IMR-90 (cell line): ENCODE results near the gene MYO9B. TPM values are rescaled to one million over a fixed set of nuclear protein-coding genes. Genes with fewer than 3 reads are reported as not detected.
A peak's percentile ranks its signal among the peaks of the same experiment; 100 is the strongest.

Experiments used
- ATAC-seq: fragments of 200-7000 bp; cut with Tn5 transposase; 2 replicates; pipeline ENCODE4 v1.9.1; 2020; ENCODE audit warnings: low read depth, mild to moderate bottlenecking, moderate library complexity
- BruUV-seq: library from RNA; stranded (reverse); fragments of 400-500 nt; replicated peaks from 2 replicates; lab custom pipeline; 2021; lab: Mats Ljungman, UMichigan
- CTCF ChIA-PET: fragments of 300-600 bp; formaldehyde crosslinking; extraction: SDS; loops from one replicate; lab custom pipeline; 2021; ENCODE audit warnings: antibody characterized with exemption; lab: Yijun Ruan, JAX
- POLR2A ChIA-PET: fragments of 300-600 bp; sonication (Branson Sonifier 250); formaldehyde crosslinking; loops from one replicate; lab custom pipeline; 2022; ENCODE audit warnings: antibody characterized with exemption; ENCODE audit not compliant: unreplicated experiment; lab: Charles Lee
- DNase-seq: peaks from one replicate; pipeline ENCODE4 v3.0.0; 2013
- H2AFZ ChIP-seq: replicated peaks from 2 replicates; pipeline ENCODE3; 2013; ENCODE audit warnings: low read length, mild to moderate bottlenecking; ENCODE audit not compliant: poor library complexity
- H2AK5ac ChIP-seq: 2 replicates; pipeline ENCODE4 v1.6.1; 2013; ENCODE audit warnings: low read depth, low read length, inconsistent platforms
- H2AK9ac ChIP-seq: replicated peaks from 2 replicates; pipeline ENCODE3; 2013; ENCODE audit warnings: mild to moderate bottlenecking, low read depth, low read length, moderate library complexity; ENCODE audit not compliant: poor library complexity
- H2BK120ac ChIP-seq: 2 replicates; pipeline ENCODE4 v1.6.1; 2013; ENCODE audit warnings: low read depth, low read length, inconsistent platforms
- H2BK15ac ChIP-seq: 3 replicates; pipeline ENCODE4 v1.6.1; 2013; ENCODE audit warnings: low read depth, low read length, inconsistent platforms
- H2BK20ac ChIP-seq: 2 replicates; pipeline ENCODE4 v1.6.1; 2013; ENCODE audit warnings: low read depth, mild to moderate bottlenecking, inconsistent platforms, low read length, moderate library complexity
- H2BK5ac ChIP-seq: 2 replicates; pipeline ENCODE4 v1.6.1; 2013; ENCODE audit warnings: mild to moderate bottlenecking, low read depth, low read length, inconsistent platforms; ENCODE audit not compliant: poor library complexity, severe bottlenecking
- H3K14ac ChIP-seq: replicated peaks from 2 replicates; pipeline ENCODE4 v1.6.1; 2013; ENCODE audit warnings: low read depth, low read length, inconsistent platforms
- H3K18ac ChIP-seq: 2 replicates; pipeline ENCODE4 v1.6.1; 2013; ENCODE audit warnings: low read depth, low read length, control low read depth
- H3K23ac ChIP-seq: 2 replicates; pipeline ENCODE4 v1.6.1; 2013; ENCODE audit warnings: low read depth, low read length, inconsistent platforms
- H3K27ac ChIP-seq: 2 replicates; pipeline ENCODE4 v1.5.1; 2013; ENCODE audit warnings: mild to moderate bottlenecking, control low read depth, low read length; ENCODE audit not compliant: insufficient read depth
- H3K27me3 ChIP-seq: 2 replicates; pipeline ENCODE4 v1.6.1; 2013; ENCODE audit warnings: low read length; ENCODE audit not compliant: control insufficient read depth, insufficient read depth
- H3K36me3 ChIP-seq: 2 replicates; pipeline ENCODE4 v1.6.1; 2013; ENCODE audit warnings: low read length, mixed read lengths; ENCODE audit not compliant: control insufficient read depth, insufficient read depth
- H3K4ac ChIP-seq: 2 replicates; pipeline ENCODE4 v1.6.1; 2013; ENCODE audit warnings: low read depth, low read length, inconsistent platforms
- H3K4me1 ChIP-seq: 2 replicates; pipeline ENCODE4 v1.6.1; 2013; ENCODE audit warnings: low read length, mixed read lengths; ENCODE audit not compliant: control insufficient read depth, insufficient read depth
- H3K4me2 ChIP-seq: 2 replicates; pipeline ENCODE4 v1.6.1; 2013; ENCODE audit warnings: low read depth, mild to moderate bottlenecking, control low read depth, low read length, moderate library complexity
- H3K4me3 ChIP-seq: 2 replicates; pipeline ENCODE4 v1.5.1; 2013; ENCODE audit warnings: low read depth, mild to moderate bottlenecking, control low read depth, low read length, moderate library complexity; ENCODE audit not compliant: insufficient read depth
- H3K56ac ChIP-seq: 2 replicates; pipeline ENCODE4 v1.6.1; 2013; ENCODE audit warnings: low read length, inconsistent platforms; ENCODE audit not compliant: insufficient read depth; ENCODE audit errors: extremely low read depth
- H3K79me1 ChIP-seq, 2 experiments: 2 replicates each; pipeline ENCODE4 v1.6.1; 2013; ENCODE audit warnings: low read length in 2 of 2, inconsistent platforms in 1 of 2, low read depth in 1 of 2
- H3K9ac ChIP-seq: 2 replicates; pipeline ENCODE4 v1.6.1; 2013; ENCODE audit warnings: low read depth, low read length, control low read depth
- H3K9me1 ChIP-seq: 2 replicates; pipeline ENCODE4 v1.6.1; 2013; ENCODE audit warnings: low read length, inconsistent platforms; ENCODE audit not compliant: insufficient read depth
- H3K9me3 ChIP-seq: 2 replicates; pipeline ENCODE4 v1.6.1; 2013; ENCODE audit warnings: low read length; ENCODE audit not compliant: control insufficient read depth, insufficient read depth
- H4K20me1 ChIP-seq: 2 replicates; pipeline ENCODE4 v1.6.1; 2013; ENCODE audit warnings: low read length, inconsistent platforms; ENCODE audit not compliant: insufficient read depth
- H4K5ac ChIP-seq: 2 replicates; pipeline ENCODE4 v1.6.1; 2013; ENCODE audit warnings: mild to moderate bottlenecking, low read depth, low read length, control low read depth
- H4K8ac ChIP-seq, 2 experiments: 2 replicates each; pipeline ENCODE4 v1.6.1; 2013; ENCODE audit warnings: low read depth in 2 of 2, low read length in 2 of 2, control low read depth in 1 of 2, inconsistent platforms in 1 of 2
- H4K91ac ChIP-seq: 2 replicates; pipeline ENCODE4 v1.6.1; 2013; ENCODE audit warnings: low read depth, low read length, inconsistent platforms; ENCODE audit not compliant: insufficient read depth
- BHLHE40 ChIP-seq: fragments of 150-350 bp; IDR thresholded peaks from 2 replicates; pipeline ENCODE4 v1.6.1; 2016; ENCODE audit warnings: mild to moderate bottlenecking, low read depth, low read length
- CEBPB ChIP-seq: IDR thresholded peaks from 2 replicates; pipeline ENCODE4 v1.6.1; 2012; ENCODE audit warnings: low read depth, low read length, improper control_type of control experiment
- CHD1 ChIP-seq: IDR thresholded peaks from 2 replicates; pipeline ENCODE4 v1.6.1; 2012; ENCODE audit warnings: low read depth, low read length, improper control_type of control experiment
- MAFK ChIP-seq: IDR thresholded peaks from 2 replicates; pipeline ENCODE4 v1.6.1; 2012; ENCODE audit warnings: low read depth, low read length, improper control_type of control experiment
- NFE2L2 ChIP-seq: fragments of 150-350 bp; IDR thresholded peaks from 2 replicates; pipeline ENCODE4 v1.6.1; 2016; ENCODE audit warnings: low read depth, mild to moderate bottlenecking, low read length
- RFX5 ChIP-seq: IDR thresholded peaks from 2 replicates; pipeline ENCODE4 v1.8.0; 2012; ENCODE audit warnings: low read depth, mild to moderate bottlenecking, low read length, moderate library complexity
- WGBS, 2 experiments: methylation state at CpG; one replicate each; pipeline versions ENCODE4 v1.1.5 to v1.1.7; 2013; ENCODE audit warnings: missing lambda C conversion rate in 2 of 2; ENCODE audit not compliant: insufficient read length in 1 of 2; ENCODE audit errors: extremely low coverage in 2 of 2; 5-methylcytosine and 5-hydroxymethylcytosine counted together
- dilution Hi-C: fragments of 300-500 bp; cut with HindIII; formaldehyde crosslinking; loops from one replicate; pipeline ENCODE4 v1.14.3; 2018; ENCODE audit warnings: low sequenced_read_pairs; ENCODE audit not compliant: unreplicated experiment
- in situ Hi-C: fragments of 300-500 bp; cut with MboI; formaldehyde crosslinking; loops from 3 replicates; pipeline ENCODE4 v1.14.3; 2019; ENCODE audit warnings: low sequenced_read_pairs, inconsistent platforms, mixed read lengths
- intact Hi-C: fragments of 100-400 bp; cut with micrococcal nuclease; formaldehyde crosslinking; loops from 2 replicates; pipeline ENCODE4 v1.10.0; 2022
- polyA plus RNA-seq, 3 experiments: library from polyadenylated mRNA; depleted of rRNA; stranded (reverse); fragments of >200 nt; gene quantifications; 2 replicates each; pipeline ENCODE4 v1.2.3, GENCODE V29; 2012; ENCODE audit warnings: low replicate concordance in 1 of 3
- total RNA-seq: library from RNA; depleted of rRNA; stranded (reverse); fragments of >200 nt; gene quantifications from 2 replicates; pipeline ENCODE4 v1.2.3, GENCODE V29; 2012
- TF ChIP-seq, protein P1 (sequence below): conservative IDR thresholded peaks from 2 replicates; pipeline ENCODE4 v1.5.1; 2012; ENCODE audit warnings: mild to moderate bottlenecking, low read depth, low read length, improper control_type of control experiment
- TF ChIP-seq, protein P2 (sequence below): fragments of 150-350 bp; IDR thresholded peaks from 2 replicates; pipeline ENCODE4 v1.6.1; 2016; ENCODE audit warnings: low read depth, mild to moderate bottlenecking, low read length, moderate library complexity, borderline replicate concordance
- TF ChIP-seq, protein P3 (sequence below): fragments of 150-350 bp; IDR thresholded peaks from 2 replicates; pipeline ENCODE4 v1.6.1; 2017; ENCODE audit warnings: mild to moderate bottlenecking, antibody characterized with exemption, low read length, low read depth

Gene MYO9B
- total and polyA plus RNA-seq, 2 of the 4 experiments (the other 2 are of a cell fraction): 61.8 to 77.8 TPM

DNA sequence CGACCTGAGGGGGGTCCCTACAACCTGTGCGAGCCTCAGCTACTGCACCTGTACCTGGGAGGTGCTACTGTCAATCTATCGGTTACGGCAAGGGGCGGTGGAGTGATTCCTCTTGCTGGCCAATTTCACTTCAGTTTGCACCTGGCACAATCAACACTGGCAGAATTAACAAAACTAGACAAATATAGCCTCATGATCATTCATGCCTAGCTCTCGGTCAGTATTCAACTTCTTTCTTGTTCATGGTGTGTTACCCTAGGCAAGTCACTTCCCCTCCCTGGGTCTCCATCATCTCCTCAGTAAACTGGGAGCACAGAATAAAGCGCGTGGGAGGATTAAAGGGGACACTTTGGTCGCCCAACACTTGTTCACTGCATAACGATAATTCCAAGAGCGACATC, 943 bp upstream of the MYO9B start:
- Histone ChIP-seq H4K8ac (peak overlapping the region; percentile 48 to 86; a peak in 3 of 4 replicates), H3K79me1 (peaks cover 20 to 51% of the 10 kb centered on the region in 2 experiments; a peak in 3 of 4 replicates), H3K9me3 (no peaks in the 10 kb centered on the region), H3K4ac (peak overlapping the region; percentile 75), H3K36me3 (no peaks in the 10 kb centered on the region; the same call in 1 of the 2 replicates), H2AK5ac (peak overlapping the region; percentile 83), H3K9ac (peak overlapping the region; percentile 51), H3K4me3 (peak overlapping the region; percentile 57), H2AFZ (peak overlapping the region; percentile 100), H3K23ac (peak overlapping the region; percentile 93), H3K18ac (peak overlapping the region; percentile 23; the same call in 1 of the 2 replicates), H3K4me1 (peaks cover 24% of the 10 kb centered on the region), H4K5ac (peak overlapping the region; percentile 55), H2BK15ac (no peak overlapping the region), H2AK9ac (peak overlapping the region; percentile 94), H3K27me3 (no peaks in the 10 kb centered on the region), H4K91ac (peak overlapping the region; percentile 50), H4K20me1 (peaks cover 30% of the 10 kb centered on the region), H3K27ac (peak overlapping the region; percentile 20), H2BK120ac (peak overlapping the region; percentile 46), H2BK20ac (no peak overlapping the region), H2BK5ac (peak overlapping the region; percentile 49), H3K4me2 (peak overlapping the region; percentile 71), H3K14ac (peak overlapping the region; percentile 92), H3K9me1 (peaks cover 7% of the 10 kb centered on the region), H3K56ac (peak overlapping the region; percentile 51)
- POLR2A ChIA-PET: no interaction called here
- in situ Hi-C loops: loop anchor here (5.0 kb wide), 1 partner anchor 213 kb away; no protein-coding TSS in a partner anchor
- DNase-seq (no peak), ATAC-seq (no peak)
- TF ChIP-seq CHD1 (no peak), MAFK (no peak), CEBPB (no peak), RFX5 (no peak), NFE2L2 (no peak), BHLHE40 (no peak)
- TF ChIP-seq, protein P1, sequence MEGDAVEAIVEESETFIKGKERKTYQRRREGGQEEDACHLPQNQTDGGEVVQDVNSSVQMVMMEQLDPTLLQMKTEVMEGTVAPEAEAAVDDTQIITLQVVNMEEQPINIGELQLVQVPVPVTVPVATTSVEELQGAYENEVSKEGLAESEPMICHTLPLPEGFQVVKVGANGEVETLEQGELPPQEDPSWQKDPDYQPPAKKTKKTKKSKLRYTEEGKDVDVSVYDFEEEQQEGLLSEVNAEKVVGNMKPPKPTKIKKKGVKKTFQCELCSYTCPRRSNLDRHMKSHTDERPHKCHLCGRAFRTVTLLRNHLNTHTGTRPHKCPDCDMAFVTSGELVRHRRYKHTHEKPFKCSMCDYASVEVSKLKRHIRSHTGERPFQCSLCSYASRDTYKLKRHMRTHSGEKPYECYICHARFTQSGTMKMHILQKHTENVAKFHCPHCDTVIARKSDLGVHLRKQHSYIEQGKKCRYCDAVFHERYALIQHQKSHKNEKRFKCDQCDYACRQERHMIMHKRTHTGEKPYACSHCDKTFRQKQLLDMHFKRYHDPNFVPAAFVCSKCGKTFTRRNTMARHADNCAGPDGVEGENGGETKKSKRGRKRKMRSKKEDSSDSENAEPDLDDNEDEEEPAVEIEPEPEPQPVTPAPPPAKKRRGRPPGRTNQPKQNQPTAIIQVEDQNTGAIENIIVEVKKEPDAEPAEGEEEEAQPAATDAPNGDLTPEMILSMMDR: no peak
- TF ChIP-seq, protein P2, sequence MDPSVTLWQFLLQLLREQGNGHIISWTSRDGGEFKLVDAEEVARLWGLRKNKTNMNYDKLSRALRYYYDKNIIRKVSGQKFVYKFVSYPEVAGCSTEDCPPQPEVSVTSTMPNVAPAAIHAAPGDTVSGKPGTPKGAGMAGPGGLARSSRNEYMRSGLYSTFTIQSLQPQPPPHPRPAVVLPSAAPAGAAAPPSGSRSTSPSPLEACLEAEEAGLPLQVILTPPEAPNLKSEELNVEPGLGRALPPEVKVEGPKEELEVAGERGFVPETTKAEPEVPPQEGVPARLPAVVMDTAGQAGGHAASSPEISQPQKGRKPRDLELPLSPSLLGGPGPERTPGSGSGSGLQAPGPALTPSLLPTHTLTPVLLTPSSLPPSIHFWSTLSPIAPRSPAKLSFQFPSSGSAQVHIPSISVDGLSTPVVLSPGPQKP: no peak
- TF ChIP-seq, protein P3, sequence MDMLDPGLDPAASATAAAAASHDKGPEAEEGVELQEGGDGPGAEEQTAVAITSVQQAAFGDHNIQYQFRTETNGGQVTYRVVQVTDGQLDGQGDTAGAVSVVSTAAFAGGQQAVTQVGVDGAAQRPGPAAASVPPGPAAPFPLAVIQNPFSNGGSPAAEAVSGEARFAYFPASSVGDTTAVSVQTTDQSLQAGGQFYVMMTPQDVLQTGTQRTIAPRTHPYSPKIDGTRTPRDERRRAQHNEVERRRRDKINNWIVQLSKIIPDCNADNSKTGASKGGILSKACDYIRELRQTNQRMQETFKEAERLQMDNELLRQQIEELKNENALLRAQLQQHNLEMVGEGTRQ: no peak
- CTCF ChIA-PET: no interaction called here
- WGBS, 2 experiments: 12% methylated on average over 5 of the region's 11 CpGs; no CpG with 5 or more reads in 1 of the 2 experiments
- dilution Hi-C loops: no loop called here
- BruUV-seq: no TSS peak
- intact Hi-C loops: loop anchor here (1.0 kb wide), 1 partner anchor 61 kb away; no protein-coding TSS in a partner anchor
